Adipocyte (in vitro differentiated cells): ENCODE results near the gene UCK2.

ENCODE experiments used
- DNase-seq: peaks from one replicate; pipeline ENCODE4 v3.0.0-alpha.2; 2015; ENCODE audit warnings: low read depth
- H3K27me3 ChIP-seq: replicated peaks from 2 replicates; pipeline ENCODE4 v1.7.0; 2013; ENCODE audit warnings: mild to moderate bottlenecking, low read length, moderate library complexity; ENCODE audit not compliant: control insufficient read depth, insufficient read depth
- H3K36me3 ChIP-seq: 2 replicates; pipeline ENCODE4 v1.7.0; 2013; ENCODE audit warnings: low read length, mild to moderate bottlenecking, moderate library complexity; ENCODE audit not compliant: control insufficient read depth, insufficient read depth, severe bottlenecking
- H3K4me1 ChIP-seq: 2 replicates; pipeline ENCODE4 v1.7.0; 2013; ENCODE audit warnings: mild to moderate bottlenecking, low read length, moderate library complexity; ENCODE audit not compliant: control insufficient read depth, insufficient read depth
- H3K4me3 ChIP-seq: 2 replicates; pipeline ENCODE4 v1.7.0; 2013; ENCODE audit warnings: mild to moderate bottlenecking, low read length, moderate library complexity
- H3K9ac ChIP-seq: 2 replicates; pipeline ENCODE4 v1.7.0; 2013; ENCODE audit warnings: mild to moderate bottlenecking, low read length, moderate library complexity
- H3K9me3 ChIP-seq: 2 replicates; pipeline ENCODE4 v1.7.0; 2013; ENCODE audit warnings: mild to moderate bottlenecking, low read length, moderate library complexity; ENCODE audit not compliant: control insufficient read depth

UCK2 gene

DNA sequence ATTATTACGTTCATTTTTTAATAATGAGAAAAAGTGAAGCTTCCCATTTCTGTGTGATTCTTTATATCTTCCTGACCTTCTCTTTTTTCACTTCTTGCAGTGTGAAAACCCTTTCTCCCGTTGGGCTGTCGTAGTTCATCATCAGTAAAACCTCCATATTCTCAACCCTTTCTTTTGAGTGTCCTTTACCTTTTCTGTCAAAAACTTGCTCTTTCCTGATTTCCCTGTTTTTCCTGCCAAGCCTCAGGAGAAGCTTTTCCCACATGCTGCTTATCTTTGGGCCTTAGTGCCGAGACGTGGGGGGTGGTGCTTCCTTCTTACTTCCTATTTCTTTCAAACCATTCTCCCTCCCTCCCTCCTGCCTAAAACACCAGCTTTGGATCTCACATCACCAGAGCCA, 46.1 kb downstream of the UCK2 start:
- H3K36me3 ChIP-seq = no peaks in the 10 kb centered on the region
- no peaks in the 10 kb centered on the region for H3K27me3 ChIP-seq
- H3K4me3 ChIP-seq = no peak overlapping the region
- H3K9me3 ChIP-seq = no peaks in the 10 kb centered on the region
- H3K9ac ChIP-seq = no peak overlapping the region
- H3K4me1 ChIP-seq = peaks cover 3% of the 10 kb centered on the region
- no peak for DNase-seq

DNA sequence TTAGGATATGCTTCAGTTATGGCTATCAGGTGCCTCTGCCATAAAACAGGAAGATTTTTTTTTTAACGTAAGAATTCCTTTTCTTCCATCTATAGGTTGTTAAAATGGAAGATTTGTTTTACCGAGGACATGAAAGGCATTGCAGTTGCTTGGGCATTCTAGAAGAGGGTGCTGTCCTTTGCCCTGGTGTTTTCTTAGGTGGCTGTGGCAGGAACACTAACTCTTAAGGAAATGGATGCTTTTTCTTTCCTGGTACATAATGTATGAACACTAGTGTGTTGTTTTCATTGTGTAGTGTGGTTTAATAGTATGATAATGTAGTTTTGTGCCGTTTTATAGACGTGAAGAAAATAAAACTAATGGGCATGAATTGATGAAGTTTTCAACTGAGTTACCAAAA, 47.2 kb downstream of the UCK2 start:
- no peak overlapping the region for H3K9ac ChIP-seq
- H3K36me3 ChIP-seq = no peaks in the 10 kb centered on the region
- H3K4me3 ChIP-seq = no peak overlapping the region
- no peak for DNase-seq
- no peaks in the 10 kb centered on the region for H3K27me3 ChIP-seq
- peaks cover 3% of the 10 kb centered on the region for H3K4me1 ChIP-seq
- no peaks in the 10 kb centered on the region for H3K9me3 ChIP-seq

DNA sequence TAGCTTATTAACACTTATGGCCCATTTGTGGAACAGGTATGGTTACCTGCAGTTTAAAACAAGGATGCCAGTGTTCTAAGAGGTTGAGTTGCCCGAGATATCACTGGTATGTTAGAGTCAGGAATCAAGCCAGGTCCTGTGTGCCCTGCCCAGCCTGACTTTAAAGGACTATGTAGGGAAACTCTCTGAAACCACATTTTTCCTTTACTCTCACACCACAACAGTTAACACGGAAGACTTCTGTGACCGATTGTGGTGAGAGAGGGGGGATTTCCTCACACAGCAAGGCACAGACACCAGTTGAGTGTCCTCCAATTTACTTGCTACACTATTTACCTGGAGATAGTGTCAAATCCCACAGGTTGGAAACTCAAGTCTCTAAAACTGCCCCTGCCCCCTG, 47.8 kb downstream of the UCK2 start:
- H3K4me1 ChIP-seq = peaks cover 3% of the 10 kb centered on the region

DNA sequence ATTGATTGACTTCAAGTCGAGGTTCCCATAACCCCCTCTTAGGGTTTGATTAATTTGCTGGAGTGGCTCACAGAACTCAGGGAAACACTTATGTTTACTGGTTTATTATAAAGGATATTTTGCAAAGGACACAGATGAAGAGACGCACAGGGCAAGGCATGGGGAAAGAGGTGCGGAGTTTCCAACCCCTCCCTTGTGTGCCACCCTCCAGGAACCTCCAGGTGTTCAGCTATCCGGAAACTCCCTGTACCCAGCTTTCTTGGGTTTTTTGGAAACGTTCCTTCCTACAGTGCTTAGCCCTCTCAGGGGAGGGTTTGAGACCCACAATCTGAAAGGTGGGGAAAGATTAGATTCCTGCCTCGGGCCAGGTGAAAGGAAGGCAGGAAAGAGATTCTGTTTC, 48.2 kb downstream of the UCK2 start:
- DNase-seq = no peak
- Histone ChIP-seq H3K36me3 (no peaks in the 10 kb centered on the region), H3K9me3 (no peaks in the 10 kb centered on the region), H3K4me3 (no peak overlapping the region), H3K4me1 (peaks cover 3% of the 10 kb centered on the region), H3K9ac (no peak overlapping the region), H3K27me3 (no peaks in the 10 kb centered on the region)

More for the DNA sequence above, 47.8 kb downstream of the UCK2 start:
- Histone ChIP-seq H3K4me3 (no peak overlapping the region), H3K9ac (no peak overlapping the region), H3K9me3 (no peaks in the 10 kb centered on the region), H3K27me3 (no peaks in the 10 kb centered on the region), H3K36me3 (no peaks in the 10 kb centered on the region)
- DNase-seq = no peak

DNA sequence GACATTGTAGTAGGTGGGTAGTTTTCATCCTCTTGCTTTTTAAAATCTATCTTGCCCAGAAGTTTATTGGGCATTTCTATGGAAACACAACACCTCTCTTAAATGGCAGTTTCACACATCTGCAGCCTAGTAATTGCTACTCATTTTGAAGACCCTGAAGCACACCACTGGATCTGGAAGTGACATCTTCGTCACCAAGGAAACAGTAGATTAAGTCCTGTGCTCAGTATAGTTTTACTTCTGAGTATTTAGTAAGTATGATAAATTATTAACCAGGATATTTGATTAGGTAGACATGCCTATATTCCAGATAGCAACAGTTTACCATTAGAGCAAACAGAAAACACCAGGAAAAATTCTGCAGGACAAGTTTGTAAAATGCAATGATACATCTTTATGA, 48.7 kb downstream of the UCK2 start:
- Histone ChIP-seq H3K4me1 (peaks cover under 1% of the 10 kb centered on the region), H3K4me3 (no peak overlapping the region), H3K36me3 (no peaks in the 10 kb centered on the region), H3K9me3 (no peaks in the 10 kb centered on the region), H3K27me3 (no peaks in the 10 kb centered on the region), H3K9ac (no peak overlapping the region)
- no peak for DNase-seq

DNA sequence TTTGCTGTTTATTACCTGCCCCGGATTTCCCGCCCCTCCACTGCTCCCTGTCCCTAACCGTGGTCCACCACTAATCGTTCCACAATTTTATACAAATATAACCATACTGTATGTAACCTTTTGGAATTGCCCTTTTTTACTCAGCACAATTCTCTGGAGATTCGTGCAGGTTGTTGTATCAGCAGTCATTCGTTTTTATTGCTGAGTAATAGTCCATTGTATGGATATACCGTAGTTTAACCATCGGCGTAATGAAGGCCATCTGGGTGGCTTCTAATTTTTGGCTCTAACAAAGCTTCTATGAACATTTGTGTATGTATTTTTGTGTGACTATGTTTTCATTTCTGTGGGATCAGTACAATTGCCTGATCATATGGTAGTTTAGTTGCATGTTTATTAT, 50.0 kb downstream of the UCK2 start:
- Histone ChIP-seq H3K27me3 (no peaks in the 10 kb centered on the region), H3K9ac (no peak overlapping the region), H3K4me1 (no peaks in the 10 kb centered on the region), H3K9me3 (no peaks in the 10 kb centered on the region), H3K4me3 (no peak overlapping the region), H3K36me3 (no peaks in the 10 kb centered on the region)
- DNase-seq = no peak

DNA sequence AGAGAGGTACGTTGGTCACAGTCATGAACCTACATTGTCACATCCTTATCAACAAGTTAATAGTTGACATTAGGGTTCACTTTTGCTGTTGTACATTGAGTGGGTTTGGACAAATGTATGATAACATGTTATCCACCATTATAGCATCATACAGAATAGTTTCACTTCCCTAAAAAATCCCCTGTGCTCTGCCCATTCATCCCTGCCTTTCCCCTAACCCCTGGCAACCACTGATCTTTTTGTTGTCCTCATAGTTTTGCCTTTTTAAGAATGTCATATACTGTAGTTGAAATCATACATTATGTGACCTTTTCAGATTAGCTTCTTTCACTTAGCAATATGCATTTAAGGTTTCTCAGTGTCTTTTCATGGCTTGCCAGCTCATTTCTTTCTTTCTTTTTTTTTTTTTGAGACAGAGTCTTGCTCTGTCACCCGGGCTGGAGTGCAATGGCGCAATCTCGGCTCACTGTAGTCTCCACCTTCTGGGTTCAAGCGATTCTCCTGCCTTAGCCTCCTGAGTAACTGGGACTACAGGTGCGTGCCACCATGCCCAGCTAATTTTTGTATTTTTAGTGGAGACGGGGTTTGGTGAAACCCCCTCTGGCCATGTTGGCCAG, 50.6 kb downstream of the UCK2 start:
- H3K36me3 ChIP-seq = no peaks in the 10 kb centered on the region
- DNase-seq = no peak
- H3K9ac ChIP-seq = no peak overlapping the region
- no peak overlapping the region for H3K4me3 ChIP-seq
- H3K4me1 ChIP-seq = no peaks in the 10 kb centered on the region
- H3K9me3 ChIP-seq = no peaks in the 10 kb centered on the region
- H3K27me3 ChIP-seq = no peaks in the 10 kb centered on the region

DNA sequence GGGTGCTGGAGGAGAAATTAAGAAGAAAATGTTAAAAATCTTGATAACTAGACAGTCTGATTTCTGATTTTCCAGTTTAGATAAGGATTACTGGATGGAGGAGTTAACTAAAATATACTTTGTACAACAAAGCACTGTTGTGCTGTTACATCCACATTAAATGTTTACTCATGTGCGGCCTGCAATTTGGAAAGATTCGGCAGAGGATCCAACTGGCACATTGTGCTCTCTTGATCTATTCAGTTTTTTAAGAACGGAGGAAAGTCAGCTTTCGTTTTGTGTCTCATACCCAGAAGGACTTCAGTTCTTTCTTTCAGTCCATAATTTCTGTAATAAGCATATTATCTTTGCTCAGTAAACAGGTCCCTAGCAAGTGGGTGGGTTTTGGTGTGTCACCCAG, 52.5 kb downstream of the UCK2 start:
- Histone ChIP-seq H3K9ac (no peak overlapping the region), H3K4me1 (peaks cover 4% of the 10 kb centered on the region), H3K27me3 (no peaks in the 10 kb centered on the region), H3K36me3 (no peaks in the 10 kb centered on the region), H3K4me3 (no peak overlapping the region), H3K9me3 (no peaks in the 10 kb centered on the region)
- no peak for DNase-seq

DNA sequence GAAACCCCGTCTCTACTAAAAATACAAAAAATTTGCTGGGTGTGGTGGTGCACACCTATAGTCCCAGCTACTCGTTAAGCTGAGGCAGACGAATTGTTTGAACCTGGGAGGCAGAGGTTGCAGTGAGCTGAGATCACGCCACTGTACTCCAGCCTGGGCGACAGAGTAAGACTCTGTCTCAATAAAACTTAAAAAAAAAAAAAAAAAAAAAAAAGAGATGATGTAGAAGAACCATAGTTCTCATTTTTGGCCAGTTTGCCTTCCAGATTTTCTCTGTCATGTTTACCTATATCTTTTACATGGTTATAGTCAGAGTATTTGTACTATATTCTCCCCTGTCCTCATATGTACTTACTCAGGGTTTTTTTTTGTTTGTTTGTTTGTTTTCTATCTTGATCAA, 53.6 kb downstream of the UCK2 start:
- Histone ChIP-seq H3K9ac (no peak overlapping the region), H3K27me3 (no peaks in the 10 kb centered on the region), H3K4me1 (peaks cover 4% of the 10 kb centered on the region), H3K9me3 (no peaks in the 10 kb centered on the region), H3K36me3 (no peaks in the 10 kb centered on the region), H3K4me3 (no peak overlapping the region)
- DNase-seq = no peak

DNA sequence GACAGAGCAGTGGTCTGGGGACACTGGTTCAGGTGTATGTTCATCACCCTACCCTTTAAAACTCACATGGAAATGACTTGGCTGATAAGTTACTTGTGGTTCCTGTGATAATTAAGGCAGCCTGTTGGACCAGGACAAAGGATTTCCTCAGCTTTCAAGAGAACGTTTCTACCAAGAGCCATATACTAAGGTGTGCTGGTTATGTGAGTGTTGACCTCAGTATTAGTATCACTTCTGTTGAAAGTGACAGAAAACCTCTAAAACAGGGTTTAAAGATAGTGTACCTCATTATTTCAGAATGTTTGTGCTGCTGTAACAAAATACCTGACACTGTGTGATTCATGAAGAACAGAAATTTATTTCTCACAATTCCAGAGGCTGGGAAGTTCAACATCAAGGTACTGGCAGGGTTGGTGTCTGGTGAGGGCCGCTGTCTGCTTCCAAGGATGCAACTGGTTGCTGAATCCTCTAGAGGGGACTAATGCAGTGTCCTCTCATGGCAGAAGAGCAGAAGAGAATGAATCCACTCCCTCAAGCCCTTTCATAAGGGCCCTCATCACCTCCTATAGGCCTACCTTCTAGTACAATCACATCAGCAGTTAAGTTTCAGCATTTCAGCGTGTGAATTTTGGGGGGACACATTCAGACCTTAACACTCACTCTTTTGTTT, 54.9 kb downstream of the UCK2 start:
- no peak for DNase-seq
- H3K36me3 ChIP-seq = no peaks in the 10 kb centered on the region
- H3K4me1 ChIP-seq = peaks cover 4% of the 10 kb centered on the region
- no peaks in the 10 kb centered on the region for H3K27me3 ChIP-seq
- H3K9me3 ChIP-seq = no peaks in the 10 kb centered on the region
- no peak overlapping the region for H3K4me3 ChIP-seq
- H3K9ac ChIP-seq = no peak overlapping the region

DNA sequence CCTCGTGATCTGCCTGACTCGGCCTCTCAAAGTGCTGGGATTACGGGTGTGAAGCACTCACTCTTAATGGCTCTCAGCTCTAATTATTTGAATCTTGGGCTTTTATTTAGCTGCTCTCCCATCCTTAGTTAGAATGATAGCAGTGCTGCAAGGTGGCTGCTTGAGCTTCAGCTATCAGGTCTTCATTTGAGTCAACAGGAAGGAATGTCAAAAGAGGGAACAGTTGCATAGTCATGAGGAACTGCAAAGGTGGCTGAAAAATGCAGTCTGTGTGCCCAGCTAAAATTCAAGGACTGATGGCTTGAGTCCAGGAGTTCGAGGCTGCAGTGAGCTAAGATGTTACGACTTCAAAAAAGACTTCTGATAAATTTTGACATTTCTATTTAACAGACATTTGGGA, 55.6 kb downstream of the UCK2 start:
- H3K36me3 ChIP-seq = no peaks in the 10 kb centered on the region
- no peaks in the 10 kb centered on the region for H3K27me3 ChIP-seq
- no peak overlapping the region for H3K4me3 ChIP-seq
- no peaks in the 10 kb centered on the region for H3K9me3 ChIP-seq
- H3K4me1 ChIP-seq = peaks cover 4% of the 10 kb centered on the region
- H3K9ac ChIP-seq = no peak overlapping the region
- DNase-seq = no peak
